OCI-LY1 (cell line): ENCODE data around the gene CPA3.

Source experiments
- H2AFZ ChIP-seq: fragments of 200-600 bp; sonication (generic), shearing (Covaris generic); 2 replicates; pipeline ENCODE4 v1.6.0; 2014; ENCODE audit warnings: antibody characterized with exemption, mild to moderate bottlenecking, low read length
- H3F3A ChIP-seq: fragments of 200-600 bp; sonication (generic), shearing (Covaris generic); 2 replicates; pipeline ENCODE4 v1.6.0; 2014; ENCODE audit warnings: mild to moderate bottlenecking, antibody characterized with exemption, low read length, moderate library complexity; ENCODE audit not compliant: insufficient read depth
- H3K27ac ChIP-seq: fragments of 200-600 bp; sonication (generic); 2 replicates; pipeline ENCODE4 v1.5.1; 2014; ENCODE audit warnings: low read length, mixed run types, mild to moderate bottlenecking, low read depth; ENCODE audit not compliant: poor library complexity, severe bottlenecking
- H3K27me3 ChIP-seq: fragments of 200-600 bp; sonication (generic); 2 replicates; pipeline ENCODE4 v1.6.0; 2014; ENCODE audit warnings: antibody characterized with exemption, mild to moderate bottlenecking, low read length, moderate library complexity; ENCODE audit not compliant: insufficient read depth
- H3K36me3 ChIP-seq: fragments of 200-600 bp; sonication (generic); 2 replicates; pipeline ENCODE4 v1.6.1; 2014; ENCODE audit warnings: mild to moderate bottlenecking, antibody characterized with exemption, low read length, moderate library complexity, mixed read lengths; ENCODE audit not compliant: insufficient read depth
- H3K4me1 ChIP-seq: fragments of 200-600 bp; sonication (generic); 2 replicates; pipeline ENCODE4 v1.5.1; 2014; ENCODE audit warnings: mild to moderate bottlenecking, low read length, moderate library complexity; ENCODE audit not compliant: insufficient read depth, severe bottlenecking
- H3K4me2 ChIP-seq: fragments of 200-600 bp; sonication (generic), shearing (Covaris generic); 2 replicates; pipeline ENCODE4 v1.6.1; 2014; ENCODE audit warnings: low read length
- H3K4me3 ChIP-seq: fragments of 200-600 bp; sonication (generic); 2 replicates; pipeline ENCODE4 v1.5.1; 2014; ENCODE audit warnings: low read length, low read depth, mild to moderate bottlenecking, mixed read lengths; ENCODE audit not compliant: poor library complexity, severe bottlenecking
- H3K79me2 ChIP-seq: fragments of 200-600 bp; shearing (Covaris generic); 2 replicates; pipeline ENCODE4 v1.6.1; 2016; ENCODE audit warnings: mixed run types, low read length, mixed read lengths; ENCODE audit not compliant: insufficient read depth
- H3K9ac ChIP-seq: fragments of 200-600 bp; sonication (generic), shearing (Covaris generic); 2 replicates; pipeline ENCODE4 v1.6.1; 2014; ENCODE audit warnings: mild to moderate bottlenecking, low read length, mixed read lengths
- H3K9me2 ChIP-seq: fragments of 200-600 bp; sonication (generic), shearing (Covaris generic); 2 replicates; pipeline ENCODE4 v1.6.1; 2014; ENCODE audit warnings: low read depth, mild to moderate bottlenecking, low read length, mixed read lengths
- H3K9me3 ChIP-seq: fragments of 200-600 bp; shearing (Covaris generic); 2 replicates; pipeline ENCODE4 v1.6.1; 2014; ENCODE audit warnings: low read length, mixed read lengths
- H4K20me1 ChIP-seq: fragments of 200-600 bp; sonication (generic), shearing (Covaris generic); 2 replicates; pipeline ENCODE4 v1.6.0; 2016; ENCODE audit warnings: mild to moderate bottlenecking, low read length; ENCODE audit not compliant: insufficient read depth
- EZH2 ChIP-seq: fragments of 200-600 bp; sonication (generic), shearing (Covaris generic); IDR thresholded peaks from 2 replicates; pipeline ENCODE4 v1.8.0; 2017; ENCODE audit warnings: borderline replicate concordance, mixed run types, mild to moderate bottlenecking, antibody characterized with exemption, low read length, moderate library complexity, mixed read lengths
- TF ChIP-seq, protein P1 (sequence below): fragments of 200-600 bp; sonication (generic), shearing (Covaris generic); IDR thresholded peaks from 2 replicates; pipeline ENCODE4 v1.5.1; 2017; ENCODE audit warnings: mild to moderate bottlenecking, antibody characterized with exemption, low read length, moderate library complexity, mixed read lengths

CPA3 gene

DNA sequence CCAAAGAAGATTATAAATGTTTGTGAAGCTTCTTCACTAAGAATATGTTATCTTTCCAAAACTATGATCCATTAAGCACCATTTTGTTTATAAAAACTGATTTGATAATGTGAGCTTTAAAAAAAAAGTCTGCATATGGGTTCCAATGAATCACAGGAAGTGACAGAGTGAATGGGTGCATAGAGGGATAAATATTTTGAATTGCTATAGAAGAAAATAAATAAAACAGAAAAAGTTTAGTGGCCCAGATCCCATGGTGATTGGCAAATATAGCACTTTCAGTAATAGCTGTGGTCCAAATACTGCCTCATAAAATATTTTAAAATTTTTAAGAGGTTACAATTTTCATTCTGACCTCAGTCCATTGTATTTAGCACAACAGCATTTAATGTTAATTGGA is 19.2 kb downstream of the CPA3 start:
- no peaks in the 10 kb centered on the region for H3K9me2 ChIP-seq
- TF ChIP-seq EZH2 = no peak
- TF ChIP-seq, protein P1, sequence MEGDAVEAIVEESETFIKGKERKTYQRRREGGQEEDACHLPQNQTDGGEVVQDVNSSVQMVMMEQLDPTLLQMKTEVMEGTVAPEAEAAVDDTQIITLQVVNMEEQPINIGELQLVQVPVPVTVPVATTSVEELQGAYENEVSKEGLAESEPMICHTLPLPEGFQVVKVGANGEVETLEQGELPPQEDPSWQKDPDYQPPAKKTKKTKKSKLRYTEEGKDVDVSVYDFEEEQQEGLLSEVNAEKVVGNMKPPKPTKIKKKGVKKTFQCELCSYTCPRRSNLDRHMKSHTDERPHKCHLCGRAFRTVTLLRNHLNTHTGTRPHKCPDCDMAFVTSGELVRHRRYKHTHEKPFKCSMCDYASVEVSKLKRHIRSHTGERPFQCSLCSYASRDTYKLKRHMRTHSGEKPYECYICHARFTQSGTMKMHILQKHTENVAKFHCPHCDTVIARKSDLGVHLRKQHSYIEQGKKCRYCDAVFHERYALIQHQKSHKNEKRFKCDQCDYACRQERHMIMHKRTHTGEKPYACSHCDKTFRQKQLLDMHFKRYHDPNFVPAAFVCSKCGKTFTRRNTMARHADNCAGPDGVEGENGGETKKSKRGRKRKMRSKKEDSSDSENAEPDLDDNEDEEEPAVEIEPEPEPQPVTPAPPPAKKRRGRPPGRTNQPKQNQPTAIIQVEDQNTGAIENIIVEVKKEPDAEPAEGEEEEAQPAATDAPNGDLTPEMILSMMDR = no peak
- no peaks in the 10 kb centered on the region for H4K20me1 ChIP-seq
- H3K9ac ChIP-seq = no peak overlapping the region
- H3K79me2 ChIP-seq = no peaks in the 10 kb centered on the region
- no peaks in the 10 kb centered on the region for H3K9me3 ChIP-seq
- no peaks in the 10 kb centered on the region for H3K36me3 ChIP-seq
- no peak overlapping the region for H2AFZ ChIP-seq
- no peak overlapping the region for H3K4me3 ChIP-seq
- no peaks in the 10 kb centered on the region for H3F3A ChIP-seq
- no peak overlapping the region for H3K4me2 ChIP-seq
- H3K27me3 ChIP-seq = no peaks in the 10 kb centered on the region
- H3K27ac ChIP-seq = no peak overlapping the region
- H3K4me1 ChIP-seq = no peaks in the 10 kb centered on the region

DNA sequence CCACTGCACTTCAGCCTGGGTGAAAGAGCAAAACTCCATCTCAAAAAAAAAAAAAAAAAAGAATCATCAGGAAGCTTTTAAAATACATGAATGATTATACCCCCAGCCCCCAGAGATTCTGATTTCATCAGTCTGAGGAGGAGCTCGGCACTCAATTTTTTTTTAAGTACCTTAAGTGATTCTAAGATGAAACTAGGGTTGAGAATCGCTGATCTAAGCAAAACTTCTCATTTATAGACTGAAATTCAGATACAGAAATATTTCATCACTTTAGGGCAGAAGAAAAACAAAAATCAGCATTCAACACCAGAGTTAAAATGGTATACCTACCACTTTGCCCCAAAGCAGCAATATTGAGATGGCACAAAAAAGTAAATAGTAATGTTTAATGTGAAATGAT is 24.7 kb downstream of the CPA3 start:
- TF ChIP-seq, protein P1 = no peak
- H3K79me2 ChIP-seq = no peaks in the 10 kb centered on the region
- H2AFZ ChIP-seq = no peak overlapping the region
- no peak overlapping the region for H3K4me2 ChIP-seq
- no peaks in the 10 kb centered on the region for H3K36me3 ChIP-seq
- H3K4me1 ChIP-seq = no peaks in the 10 kb centered on the region
- H3K9me2 ChIP-seq = no peaks in the 10 kb centered on the region
- no peaks in the 10 kb centered on the region for H3K9me3 ChIP-seq
- no peaks in the 10 kb centered on the region for H4K20me1 ChIP-seq
- no peak overlapping the region for H3K27ac ChIP-seq
- no peaks in the 10 kb centered on the region for H3K27me3 ChIP-seq
- no peaks in the 10 kb centered on the region for H3F3A ChIP-seq
- H3K9ac ChIP-seq = no peak overlapping the region
- H3K4me3 ChIP-seq = no peak overlapping the region

DNA sequence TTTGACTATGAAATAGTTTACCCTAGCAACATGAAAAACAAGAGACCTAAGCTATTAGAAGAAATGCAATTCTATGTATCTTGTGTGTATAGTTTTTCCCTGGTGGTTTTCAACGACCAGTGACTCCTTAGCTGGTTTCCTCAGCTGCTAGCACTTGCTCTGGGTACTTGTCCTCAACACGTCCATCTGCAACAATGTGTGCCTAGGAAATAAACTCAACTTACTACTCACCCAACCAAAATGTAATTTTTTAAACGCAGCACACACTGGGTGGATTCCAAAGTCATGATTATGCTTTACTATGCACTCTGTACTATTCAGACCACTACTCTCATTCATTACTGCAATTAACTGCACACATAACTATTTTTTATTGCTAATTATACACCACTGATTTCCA is 31.0 kb downstream of the CPA3 start:
- no peaks in the 10 kb centered on the region for H3K27me3 ChIP-seq
- H3K79me2 ChIP-seq = no peaks in the 10 kb centered on the region
- no peaks in the 10 kb centered on the region for H3K9me3 ChIP-seq
- H3K9me2 ChIP-seq = no peaks in the 10 kb centered on the region
- H4K20me1 ChIP-seq = no peaks in the 10 kb centered on the region
- no peak overlapping the region for H3K27ac ChIP-seq
- no peaks in the 10 kb centered on the region for H3K36me3 ChIP-seq
- no peaks in the 10 kb centered on the region for H3F3A ChIP-seq
- H3K4me3 ChIP-seq = no peak overlapping the region
- H3K4me1 ChIP-seq = no peaks in the 10 kb centered on the region
- TF ChIP-seq EZH2 = no peak
- TF ChIP-seq, protein P1 = no peak
- no peak overlapping the region for H3K4me2 ChIP-seq
- no peak overlapping the region for H3K9ac ChIP-seq
- no peak overlapping the region for H2AFZ ChIP-seq
